HEK293 (cell line): ENCODE data around the gene NHP2.

Source experiments
- CTCF ChIA-PET: fragments of 350-600 bp; formaldehyde crosslinking; extraction: SDS; loops from one replicate; lab custom pipeline; 2021; ENCODE audit warnings: antibody characterized with exemption; lab: Yijun Ruan, JAX
- POLR2A ChIA-PET: fragments of 300-600 bp; formaldehyde crosslinking; extraction: SDS; loops from one replicate; lab custom pipeline; 2020; ENCODE audit warnings: antibody characterized with exemption, inconsistent platforms; lab: Yijun Ruan, JAX
- H3K27ac ChIP-seq: fragments of 200-500 bp; sonication (Bioruptor generic); 2 replicates; pipeline ENCODE4 v1.5.1; 2014; ENCODE audit warnings: low read depth, low read length, control low read depth, inconsistent platforms; ENCODE audit errors: extremely low read depth
- H3K36me3 ChIP-seq, 2 experiments: fragments of 200-500 bp in 1 of 2; sonication (Bioruptor generic) in 1 of 2; 1 replicate in 1 of 2; 2 replicates in 1 of 2; pipeline ENCODE4 v1.5.1; 2014 to 2017; ENCODE audit warnings: inconsistent platforms in 2 of 2, low read length in 2 of 2; ENCODE audit not compliant: control insufficient read depth in 2 of 2, insufficient read depth in 1 of 2
- H3K4me1 ChIP-seq: fragments of 200-500 bp; sonication (Bioruptor generic); 2 replicates; pipeline ENCODE4 v1.5.1; 2014; ENCODE audit warnings: mild to moderate bottlenecking, low read length, inconsistent platforms; ENCODE audit not compliant: control insufficient read depth, insufficient read depth
- H3K4me3 ChIP-seq: 2 replicates; pipeline ENCODE4 v1.5.1; 2011; ENCODE audit warnings: low read depth, mild to moderate bottlenecking, control low read depth, low read length, moderate library complexity
- H3K9me3 ChIP-seq: fragments of 200-500 bp; sonication (Bioruptor generic); 2 replicates; pipeline ENCODE4 v1.5.1; 2014; ENCODE audit warnings: low read depth, low read length, inconsistent platforms; ENCODE audit not compliant: control insufficient read depth, insufficient read depth
- EGR2 ChIP-seq: fragments of 450-650 bp; formaldehyde crosslinking; IDR thresholded peaks from 2 replicates; pipeline ENCODE4 v1.5.1; 2016; ENCODE audit warnings: low read depth, missing biosample characterization, missing genetic modification characterization
- FEZF1 ChIP-seq: fragments of 450-650 bp; formaldehyde crosslinking; IDR thresholded peaks from 2 replicates; pipeline ENCODE4 v1.5.1; 2016; ENCODE audit warnings: missing biosample characterization, missing genetic modification characterization
- GLIS2 ChIP-seq: fragments of 450-650 bp; formaldehyde crosslinking; IDR thresholded peaks from 2 replicates; pipeline ENCODE4 v1.5.1; 2016; ENCODE audit warnings: missing biosample characterization, missing genetic modification characterization
- HOXD13 ChIP-seq: sonication (generic); formaldehyde crosslinking; IDR thresholded peaks from 2 replicates; pipeline ENCODE4 v1.8.0; 2022; ENCODE audit warnings: missing genetic modification reagents, borderline replicate concordance
- KLF1 ChIP-seq: fragments of 450-650 bp; formaldehyde crosslinking; IDR thresholded peaks from 2 replicates; pipeline ENCODE4 v1.5.1; 2016; ENCODE audit warnings: missing biosample characterization, missing genetic modification characterization
- SP2 ChIP-seq: fragments of 450-650 bp; formaldehyde crosslinking; IDR thresholded peaks from 2 replicates; pipeline ENCODE4 v1.5.1; 2016; ENCODE audit warnings: missing biosample characterization, missing genetic modification characterization
- SP3 ChIP-seq: fragments of 450-650 bp; formaldehyde crosslinking; IDR thresholded peaks from 2 replicates; pipeline ENCODE4 v1.5.1; 2016; ENCODE audit warnings: missing biosample characterization, missing genetic modification characterization
- SP7 ChIP-seq: fragments of 450-650 bp; formaldehyde crosslinking; IDR thresholded peaks from 2 replicates; pipeline ENCODE4 v1.5.1; 2016; ENCODE audit warnings: missing biosample characterization, missing genetic modification characterization
- ZBTB17 ChIP-seq: fragments of 450-650 bp; formaldehyde crosslinking; IDR thresholded peaks from 2 replicates; pipeline ENCODE4 v1.5.1; 2016; ENCODE audit warnings: missing biosample characterization, missing genetic modification characterization
- ZEB2 ChIP-seq: fragments of 450-650 bp; formaldehyde crosslinking; IDR thresholded peaks from 2 replicates; pipeline ENCODE4 v1.5.1; 2016; ENCODE audit warnings: missing biosample characterization, missing genetic modification characterization
- ZFHX2 ChIP-seq: fragments of 450-650 bp; formaldehyde crosslinking; conservative IDR thresholded peaks from 2 replicates; pipeline ENCODE4 v1.5.1; 2016; ENCODE audit warnings: missing biosample characterization, missing genetic modification characterization
- ZNF146 ChIP-seq: fragments of 450-650 bp; formaldehyde crosslinking; IDR thresholded peaks from 2 replicates; pipeline ENCODE4 v1.5.1; 2016; ENCODE audit warnings: missing biosample characterization, missing genetic modification characterization
- ZNF174 ChIP-seq: fragments of 450-650 bp; formaldehyde crosslinking; IDR thresholded peaks from 2 replicates; pipeline ENCODE4 v1.5.0; 2017; ENCODE audit warnings: missing biosample characterization, mild to moderate bottlenecking, missing genetic modification characterization
- ZNF341 ChIP-seq: fragments of 450-650 bp; formaldehyde crosslinking; IDR thresholded peaks from 2 replicates; pipeline ENCODE4; 2016; ENCODE audit warnings: low read depth, missing biosample characterization, missing genetic modification characterization
- ZNF354C ChIP-seq: fragments of 450-650 bp; formaldehyde crosslinking; IDR thresholded peaks from 2 replicates; pipeline ENCODE4 v1.5.1; 2016; ENCODE audit warnings: missing biosample characterization, missing genetic modification characterization, low read depth, borderline replicate concordance
- ZNF416 ChIP-seq: fragments of 450-650 bp; formaldehyde crosslinking; IDR thresholded peaks from 2 replicates; pipeline ENCODE4 v1.5.1; 2016; ENCODE audit warnings: missing biosample characterization, missing genetic modification characterization
- ZNF544 ChIP-seq: fragments of 450-650 bp; formaldehyde crosslinking; IDR thresholded peaks from 2 replicates; pipeline ENCODE4 v1.5.0; 2017; ENCODE audit warnings: missing biosample characterization, missing genetic modification characterization
- ZNF571 ChIP-seq: fragments of 450-650 bp; formaldehyde crosslinking; IDR thresholded peaks from 2 replicates; pipeline ENCODE4 v1.5.0; 2017; ENCODE audit warnings: missing biosample characterization, missing genetic modification characterization
- ZNF830 ChIP-seq: fragments of 450-650 bp; IDR thresholded peaks from 2 replicates; pipeline ENCODE4 v1.5.0; 2018; ENCODE audit warnings: missing biosample characterization, missing genetic modification characterization, low read depth, mild to moderate bottlenecking, moderate library complexity
- ZSCAN16 ChIP-seq: fragments of 450-650 bp; formaldehyde crosslinking; IDR thresholded peaks from 2 replicates; pipeline ENCODE4 v1.5.1; 2016; ENCODE audit warnings: missing biosample characterization, missing genetic modification characterization
- TF ChIP-seq, protein P1 (sequence below): fragments of 450-650 bp; formaldehyde crosslinking; IDR thresholded peaks from 2 replicates; pipeline ENCODE4 v1.5.1; 2016; ENCODE audit warnings: missing biosample characterization, missing genetic modification characterization
- TF ChIP-seq, protein P2 (sequence below): sonication (generic); formaldehyde crosslinking; IDR thresholded peaks from 2 replicates; pipeline ENCODE4 v1.8.1; 2022; ENCODE audit warnings: mild to moderate bottlenecking, moderate library complexity, missing genetic modification reagents
- TF ChIP-seq, protein P3 (sequence below): fragments of 450-650 bp; formaldehyde crosslinking; IDR thresholded peaks from 2 replicates; pipeline ENCODE4 v1.5.1; 2016; ENCODE audit warnings: missing biosample characterization, missing genetic modification characterization, low read depth

Gene NHP2

DNA sequence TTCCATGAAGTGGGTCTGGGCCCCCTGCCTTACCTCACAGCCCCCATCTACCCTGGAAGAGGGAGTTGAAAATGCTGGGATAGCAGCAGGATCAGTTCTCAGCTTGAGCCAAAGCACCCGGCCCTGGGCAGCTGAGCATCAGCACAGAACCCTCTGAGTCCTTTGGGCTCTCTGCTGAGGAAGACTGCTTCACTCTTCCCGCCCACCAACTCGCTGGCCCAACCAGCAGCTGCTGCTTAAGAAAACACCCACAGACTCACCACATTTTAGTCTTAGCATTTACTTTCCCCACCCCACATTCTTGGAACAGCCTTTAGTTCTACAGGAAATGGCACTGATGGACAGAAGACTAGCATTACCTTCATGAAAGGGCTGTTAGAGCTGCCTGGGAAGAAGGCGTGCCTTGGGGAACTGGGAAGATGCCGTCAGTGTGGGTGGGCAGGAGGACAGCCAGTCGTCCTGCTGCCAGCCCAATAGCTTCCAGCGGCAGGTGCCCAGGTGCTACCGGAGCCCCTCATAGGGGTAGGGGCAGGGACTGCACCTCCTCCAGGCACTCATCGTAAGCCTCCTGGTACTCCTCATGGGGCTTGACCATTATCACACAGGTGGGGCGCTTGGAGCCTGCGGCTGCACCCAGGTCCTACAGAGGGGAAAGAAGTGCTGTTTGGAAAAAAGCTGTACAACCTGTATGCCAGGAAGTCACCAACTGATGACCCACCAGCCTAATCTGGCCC lies 4.3 kb downstream of the NHP2 start:
- Histone ChIP-seq H3K9me3 (no peaks in the 10 kb centered on the region), H3K36me3 (peaks cover 28 to 75% of the 10 kb centered on the region in 2 experiments), H3K4me3 (no peak overlapping the region), H3K27ac (no peak overlapping the region), H3K4me1 (peaks cover 4% of the 10 kb centered on the region; the same call in 1 of the 2 replicates)
- CTCF ChIA-PET: interaction anchor here (0.6 to 13.3 kb wide), 5 partner anchors 11 to 542 kb away, joined by 3 to 204 read pairs (median 6); no protein-coding TSS in a partner anchor
- POLR2A ChIA-PET: interaction anchor here (1.3 to 1.6 kb wide), 3 partner anchors 11 to 74 kb away, joined by 3 to 10 read pairs (median 4); no protein-coding TSS in a partner anchor
- TF ChIP-seq HOXD13: no peak
- peak; percentile 55; the same call in 1 of the 2 replicates for TF ChIP-seq EGR2 (tag by site-specific recombination)
- 0 out of 2 replicates have a peak, but pooled peaks have one; percentile 26 for TF ChIP-seq ZNF341
- peak; percentile 68 for TF ChIP-seq ZFHX2 (tag by site-specific recombination)
- 0 out of 2 replicates have a peak, but pooled peaks have one; percentile 14 for TF ChIP-seq SP2 (tag by site-specific recombination)

DNA sequence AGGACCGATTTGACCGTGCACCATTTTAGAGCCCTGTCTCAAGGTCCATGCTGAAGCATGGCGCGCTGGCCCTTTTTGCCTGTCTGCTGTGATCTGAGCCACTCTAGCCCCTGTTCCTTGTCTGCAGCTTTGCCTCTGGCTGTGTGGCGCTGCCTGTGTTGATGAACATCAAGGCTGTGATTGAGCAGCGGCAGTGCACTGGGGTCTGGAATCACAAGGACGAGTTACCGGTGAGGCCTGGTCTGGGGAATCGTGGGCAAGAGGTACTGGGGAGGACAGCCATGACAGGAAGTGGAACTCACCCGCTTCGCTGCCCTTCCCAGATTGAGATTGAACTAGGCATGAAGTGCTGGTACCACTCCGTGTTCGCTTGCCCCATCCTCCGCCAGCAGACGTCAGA lies 6.3 kb downstream of the NHP2 start:
- Histone ChIP-seq H3K4me3 (no peak overlapping the region), H3K9me3 (no peaks in the 10 kb centered on the region), H3K4me1 (no peaks in the 10 kb centered on the region; the same call in 1 of the 2 replicates), H3K36me3 (peaks cover 32 to 94% of the 10 kb centered on the region in 2 experiments), H3K27ac (no peak overlapping the region)
- CTCF ChIA-PET: interaction anchor here (0.7 to 13.3 kb wide), 4 partner anchors 27 to 1501 kb away, joined by 3 to 204 read pairs (median 8); partner anchors contain the start of gene HNRNPAB
- POLR2A ChIA-PET: interaction anchor here (0.5 to 1.0 kb wide), 2 partner anchors 9 to 72 kb away, joined by 3 to 4 read pairs; no protein-coding TSS in a partner anchor
- no peak for TF ChIP-seq ZNF354C (tag by site-specific recombination)
- no peak for TF ChIP-seq ZNF544 (tag by site-specific recombination)
- no peak for TF ChIP-seq ZNF416 (tag by site-specific recombination)
- TF ChIP-seq, protein P1, sequence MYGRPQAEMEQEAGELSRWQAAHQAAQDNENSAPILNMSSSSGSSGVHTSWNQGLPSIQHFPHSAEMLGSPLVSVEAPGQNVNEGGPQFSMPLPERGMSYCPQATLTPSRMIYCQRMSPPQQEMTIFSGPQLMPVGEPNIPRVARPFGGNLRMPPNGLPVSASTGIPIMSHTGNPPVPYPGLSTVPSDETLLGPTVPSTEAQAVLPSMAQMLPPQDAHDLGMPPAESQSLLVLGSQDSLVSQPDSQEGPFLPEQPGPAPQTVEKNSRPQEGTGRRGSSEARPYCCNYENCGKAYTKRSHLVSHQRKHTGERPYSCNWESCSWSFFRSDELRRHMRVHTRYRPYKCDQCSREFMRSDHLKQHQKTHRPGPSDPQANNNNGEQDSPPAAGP (tag by site-specific recombination): no peak
- no peak for TF ChIP-seq SP7 (tag by site-specific recombination)
- TF ChIP-seq ZNF146 (tag by site-specific recombination): no peak
- no peak for TF ChIP-seq FEZF1 (tag by site-specific recombination)

DNA sequence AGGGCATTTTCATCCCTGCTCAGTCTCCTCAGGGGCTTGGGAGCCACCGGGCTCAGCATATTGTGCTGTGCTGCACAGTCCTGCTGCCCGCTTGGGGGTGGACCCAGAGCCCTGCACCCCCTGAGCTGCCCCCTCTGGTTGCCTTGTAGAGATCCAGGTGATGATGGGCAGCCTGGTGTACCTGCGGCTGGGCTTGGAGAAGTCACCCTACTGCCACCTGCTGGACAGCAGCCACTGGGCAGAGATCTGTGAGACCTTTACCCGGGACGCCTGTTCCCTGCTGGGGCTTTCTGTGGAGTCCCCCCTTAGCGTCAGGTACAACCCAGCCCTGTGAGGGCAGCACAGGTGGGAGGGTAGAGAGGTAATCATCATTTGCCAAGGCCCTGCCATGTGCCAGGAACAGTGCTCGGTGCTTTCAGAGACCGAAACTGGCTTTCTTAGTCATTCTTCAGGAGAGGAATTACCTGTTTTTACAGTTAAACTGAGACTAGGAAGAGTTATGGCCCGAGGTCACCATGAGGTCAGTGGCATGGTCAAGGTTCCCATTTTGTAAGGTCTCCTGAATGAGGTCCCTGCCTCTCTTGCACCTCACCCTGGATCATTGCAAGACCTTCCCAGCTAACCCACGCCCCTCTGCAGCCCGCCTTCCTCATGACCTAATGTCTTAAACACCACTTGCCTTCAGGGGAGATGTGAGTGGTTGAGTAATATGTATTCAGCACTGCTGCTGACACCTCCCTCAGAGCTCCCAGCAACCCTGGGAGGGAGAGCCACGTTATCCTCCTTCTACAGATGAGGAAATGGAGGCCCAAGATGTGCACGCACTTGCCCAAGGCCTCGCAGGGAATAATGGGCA lies 7.5 kb downstream of the NHP2 start:
- H3K9me3 ChIP-seq: no peaks in the 10 kb centered on the region
- CTCF ChIA-PET: interaction anchor here (0.8 to 13.3 kb wide), 10 partner anchors 8 to 75 kb away, joined by 3 to 204 read pairs (median 4); partner anchors contain the start of genes HNRNPAB and NHP2
- H3K36me3 ChIP-seq: peaks cover 37 to 96% of the 10 kb centered on the region in 2 experiments
- no peaks in the 10 kb centered on the region for H3K4me1 ChIP-seq
- no peak overlapping the region for H3K4me3 ChIP-seq
- H3K27ac ChIP-seq: no peak overlapping the region
- POLR2A ChIA-PET: interaction anchor here (0.5 to 1.0 kb wide), 4 partner anchors 8 to 71 kb away, joined by 3 to 6 read pairs (median 3); partner anchors contain the start of gene HNRNPAB
- TF ChIP-seq KLF1 (tag by site-specific recombination): peak; percentile 37; the same call in 1 of the 2 replicates
- TF ChIP-seq SP2 (tag by site-specific recombination): peak; percentile 43
- TF ChIP-seq ZNF571 (tag by site-specific recombination): no peak
- TF ChIP-seq, protein P2, sequence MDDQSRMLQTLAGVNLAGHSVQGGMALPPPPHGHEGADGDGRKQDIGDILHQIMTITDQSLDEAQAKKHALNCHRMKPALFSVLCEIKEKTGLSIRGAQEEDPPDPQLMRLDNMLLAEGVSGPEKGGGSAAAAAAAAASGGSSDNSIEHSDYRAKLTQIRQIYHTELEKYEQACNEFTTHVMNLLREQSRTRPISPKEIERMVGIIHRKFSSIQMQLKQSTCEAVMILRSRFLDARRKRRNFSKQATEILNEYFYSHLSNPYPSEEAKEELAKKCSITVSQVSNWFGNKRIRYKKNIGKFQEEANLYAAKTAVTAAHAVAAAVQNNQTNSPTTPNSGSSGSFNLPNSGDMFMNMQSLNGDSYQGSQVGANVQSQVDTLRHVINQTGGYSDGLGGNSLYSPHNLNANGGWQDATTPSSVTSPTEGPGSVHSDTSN (CRISPR knock-in tag): no peak
- TF ChIP-seq ZNF830: no peak
- TF ChIP-seq ZSCAN16: no peak
- peak; percentile 48; the same call in 1 of the 2 replicates for TF ChIP-seq ZEB2 (tag by site-specific recombination)
- TF ChIP-seq ZBTB17 (tag by site-specific recombination): peak; percentile 57; the same call in 1 of the 2 replicates
- TF ChIP-seq, protein P3, sequence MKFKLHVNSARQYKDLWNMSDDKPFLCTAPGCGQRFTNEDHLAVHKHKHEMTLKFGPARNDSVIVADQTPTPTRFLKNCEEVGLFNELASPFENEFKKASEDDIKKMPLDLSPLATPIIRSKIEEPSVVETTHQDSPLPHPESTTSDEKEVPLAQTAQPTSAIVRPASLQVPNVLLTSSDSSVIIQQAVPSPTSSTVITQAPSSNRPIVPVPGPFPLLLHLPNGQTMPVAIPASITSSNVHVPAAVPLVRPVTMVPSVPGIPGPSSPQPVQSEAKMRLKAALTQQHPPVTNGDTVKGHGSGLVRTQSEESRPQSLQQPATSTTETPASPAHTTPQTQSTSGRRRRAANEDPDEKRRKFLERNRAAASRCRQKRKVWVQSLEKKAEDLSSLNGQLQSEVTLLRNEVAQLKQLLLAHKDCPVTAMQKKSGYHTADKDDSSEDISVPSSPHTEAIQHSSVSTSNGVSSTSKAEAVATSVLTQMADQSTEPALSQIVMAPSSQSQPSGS: no peak
- peak; percentile 52; the same call in 1 of the 2 replicates for TF ChIP-seq GLIS2 (tag by site-specific recombination)
- no peak; the same call in 1 of the 2 replicates for TF ChIP-seq SP3
- TF ChIP-seq ZNF174 (tag by site-specific recombination): no peak
